Astrocyte of the cerebellum (primary cell): ENCODE results near the gene RBPJL.

Experiments
- DNase-seq: peaks from one replicate; pipeline ENCODE4 v3.0.0-alpha.2; 2011; ENCODE audit warnings: low read depth
- H3K4me3 ChIP-seq: 2 replicates; pipeline ENCODE4 v1.5.1; 2011; ENCODE audit warnings: mild to moderate bottlenecking, low read depth, low read length, moderate library complexity
- CTCF ChIP-seq: IDR thresholded peaks from 2 replicates; pipeline ENCODE4 v1.5.1; 2012; ENCODE audit warnings: low read length, low read depth, moderate library complexity, mild to moderate bottlenecking; ENCODE audit errors: missing control alignments
- in situ Hi-C: cut with HindIII; loops from 2 replicates; pipeline ENCODE4 v1.10.0; 2017; ENCODE audit warnings: low sequenced_read_pairs

RBPJL gene

GRCh38 chr20:45339084-45339483, 32.4 kb downstream of the RBPJL start:
- H3K4me3 ChIP-seq = no peak overlapping the region
- DNase-seq = no peak
- no peak for TF ChIP-seq CTCF
- in situ Hi-C loops = no loop called here

- DNase-seq = no peak
- TF ChIP-seq CTCF = no peak
- in situ Hi-C loops = no loop called here
- H3K4me3 ChIP-seq = no peak overlapping the region
Observed at GRCh38 chr20:45339799-45340198, 33.2 kb downstream of the RBPJL start.

- H3K4me3 ChIP-seq = no peak overlapping the region
- no peak for TF ChIP-seq CTCF
- DNase-seq = no peak
- in situ Hi-C loops = no loop called here
Observed at GRCh38 chr20:45340236-45340847, 33.7 kb downstream of the RBPJL start.

- H3K4me3 ChIP-seq = no peak overlapping the region
- in situ Hi-C loops = no loop called here
- no peak for DNase-seq
- no peak for TF ChIP-seq CTCF
Observed at GRCh38 chr20:45340951-45341350, 34.3 kb downstream of the RBPJL start.

GRCh38 chr20:45341579-45341938, 34.9 kb downstream of the RBPJL start:
- DNase-seq = no peak
- peak overlapping the region; percentile 22 for H3K4me3 ChIP-seq
- TF ChIP-seq CTCF = no peak
- in situ Hi-C loops = no loop called here

- TF ChIP-seq CTCF = no peak
- no peak for DNase-seq
- peak overlapping the region; percentile 22 for H3K4me3 ChIP-seq
- in situ Hi-C loops = no loop called here
Observed at GRCh38 chr20:45341939-45342854, 35.6 kb downstream of the RBPJL start.
